Activated CD8-positive, alpha-beta memory T cell treated with anti-CD3 and anti-CD28 coated beads for 36 hours (primary cell): ENCODE measurements around the gene PROSER3. TPM values are rescaled to one million over a fixed set of nuclear protein-coding genes. Genes with fewer than 3 reads are reported as not detected.

Experiments used
- CTCF ChIA-PET: fragments of 350-600 bp; sonication (Branson Sonifier 250); formaldehyde crosslinking; loops from one replicate; lab custom pipeline; 2021; ENCODE audit warnings: antibody characterized with exemption; lab: Charles Lee
- POLR2A ChIA-PET: fragments of 350-600 bp; sonication (Branson Sonifier 250); formaldehyde crosslinking; loops from one replicate; lab custom pipeline; 2021; ENCODE audit warnings: antibody characterized with exemption; lab: Charles Lee
- total RNA-seq, 2 experiments: library from RNA; stranded (reverse); gene quantifications; one replicate each; pipeline ENCODE4 v1.2.3, GENCODE V29; 2021

PROSER3 gene
- total RNA-seq, 2 experiments from 2014 or later, result 33.7 to 37.0 TPM

DNA sequence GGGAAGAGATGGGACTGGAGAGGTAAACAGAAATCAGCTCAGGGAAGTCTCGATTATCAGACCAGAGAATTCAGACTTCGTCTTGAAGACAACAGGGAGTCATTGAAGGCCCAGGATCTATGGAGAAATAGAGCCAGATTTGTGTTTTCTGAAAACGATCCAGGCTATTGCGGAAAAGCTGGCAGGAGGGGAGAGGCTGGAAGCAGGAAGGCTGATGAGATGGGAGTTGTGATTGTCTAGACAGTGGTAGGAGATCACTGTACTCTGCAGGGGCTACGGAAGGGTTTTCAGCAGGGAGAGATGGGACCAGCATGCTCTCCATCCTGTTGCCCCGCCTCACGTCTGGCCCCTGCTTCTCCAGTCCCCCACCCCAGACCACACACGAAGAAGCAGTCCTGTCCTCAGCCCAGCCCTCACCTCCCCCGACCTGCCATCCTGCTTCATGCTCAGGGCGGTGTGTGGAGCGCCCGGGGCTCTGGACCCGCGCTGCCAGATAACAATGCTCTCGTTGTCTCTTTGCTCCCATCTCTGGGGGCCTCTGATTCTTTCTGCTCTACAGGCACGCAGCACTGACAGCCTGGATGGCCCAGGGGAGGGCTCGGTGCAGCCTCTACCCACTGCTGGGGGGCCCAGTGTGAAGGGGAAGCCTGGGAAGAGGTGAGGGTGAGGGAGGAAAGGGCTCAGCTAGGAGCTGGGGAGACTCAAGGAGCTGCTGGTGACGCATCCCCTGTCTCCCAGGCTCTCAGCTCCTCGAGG lies 19.3 kb downstream of the PROSER3 start:
- POLR2A ChIA-PET, result interaction anchor here (2.1 kb wide), 1 partner anchor 32 kb away, joined by 6 read pairs; the partner anchor contains the start of genes PSENEN and U2AF1L4
- CTCF ChIA-PET, result interaction anchor here (1.4 kb wide), 1 partner anchor 14 kb away, joined by 4 read pairs; no protein-coding TSS in a partner anchor

DNA sequence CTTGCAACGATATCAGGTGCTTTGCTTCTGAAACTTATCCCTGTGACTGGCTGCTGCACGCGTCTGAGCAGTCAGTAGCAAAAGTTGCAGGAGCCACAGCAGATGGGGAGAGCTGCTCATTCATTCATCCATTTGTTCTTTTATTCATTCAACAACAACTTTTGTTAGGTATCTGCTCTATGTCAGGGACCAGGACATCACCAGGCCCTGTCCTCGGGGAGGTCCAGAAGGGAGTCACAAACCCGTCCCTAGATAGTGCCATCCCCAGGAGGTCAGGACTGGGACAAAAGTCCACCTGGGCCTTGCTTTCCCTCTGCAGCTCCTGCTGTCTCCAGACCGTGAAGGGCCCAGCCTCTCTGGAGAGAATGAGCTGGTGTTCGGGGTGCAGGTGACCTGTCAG lies 20.0 kb downstream of the PROSER3 start:
- ChIA-PET CTCF (no interaction called here), POLR2A (interaction anchor here (2.1 kb wide), 1 partner anchor 33 kb away, joined by 6 read pairs; the partner anchor contains the start of genes PSENEN and U2AF1L4)

DNA sequence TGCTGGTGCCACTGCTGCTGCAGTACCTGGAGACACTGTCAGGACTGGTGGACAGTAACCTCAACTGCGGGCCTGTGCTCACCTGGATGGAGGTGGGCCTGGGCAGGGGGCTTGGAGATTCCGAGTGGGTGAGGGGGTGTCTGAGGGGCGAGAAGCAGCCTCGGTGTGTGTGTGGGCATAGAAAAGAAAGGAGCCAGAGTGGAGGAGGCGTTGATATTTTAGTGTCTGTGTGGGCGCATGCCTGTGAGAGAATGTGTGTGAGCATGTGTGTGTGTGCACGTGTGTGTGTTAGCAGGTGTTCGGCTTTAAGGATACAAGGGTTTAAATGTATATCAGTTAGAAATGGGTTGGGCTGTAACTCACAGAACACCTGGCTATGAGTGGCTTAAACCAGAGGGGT lies 21.1 kb downstream of the PROSER3 start:
- CTCF ChIA-PET, result no interaction called here
- POLR2A ChIA-PET, result interaction anchor here (0.6 kb wide), 1 partner anchor 21 kb away, joined by 4 read pairs; no protein-coding TSS in a partner anchor

DNA sequence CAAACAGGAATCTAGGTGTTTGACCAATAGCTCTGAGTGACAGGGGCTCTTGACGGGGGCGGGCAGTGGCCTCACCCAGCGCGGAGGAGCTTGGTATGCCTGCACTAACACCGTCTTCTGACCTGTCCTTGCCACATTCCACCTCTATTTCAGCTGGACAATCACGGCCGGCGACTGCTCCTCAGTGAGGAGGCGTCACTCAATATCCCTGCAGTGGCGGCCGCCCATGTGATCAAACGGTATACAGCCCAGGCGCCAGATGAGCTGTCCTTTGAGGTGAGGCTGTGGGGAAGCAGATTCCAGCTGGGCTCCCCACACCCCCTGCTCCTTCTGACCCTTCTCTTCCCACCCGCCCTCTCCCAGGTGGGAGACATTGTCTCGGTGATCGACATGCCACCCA lies 22.1 kb downstream of the PROSER3 start:
- ChIA-PET POLR2A (no interaction called here), CTCF (no interaction called here)

DNA sequence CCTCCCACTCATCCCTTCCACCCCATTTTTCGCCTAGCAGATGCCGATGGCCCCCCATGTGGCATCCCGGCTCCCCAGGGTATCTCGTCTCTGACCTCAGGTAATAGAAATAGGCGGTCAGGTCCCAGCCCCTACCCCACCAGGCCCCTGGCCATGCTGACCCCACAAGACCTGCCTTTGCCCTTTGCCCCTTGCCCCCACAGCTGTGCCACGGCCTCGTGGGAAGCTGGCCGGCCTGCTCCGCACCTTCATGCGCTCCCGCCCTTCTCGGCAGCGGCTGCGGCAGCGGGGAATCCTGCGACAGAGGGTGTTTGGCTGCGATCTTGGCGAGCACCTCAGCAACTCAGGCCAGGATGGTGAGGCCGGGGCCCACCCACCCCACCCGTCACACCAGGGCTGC lies 22.7 kb downstream of the PROSER3 start:
- ChIA-PET CTCF (no interaction called here), POLR2A (no interaction called here)

DNA sequence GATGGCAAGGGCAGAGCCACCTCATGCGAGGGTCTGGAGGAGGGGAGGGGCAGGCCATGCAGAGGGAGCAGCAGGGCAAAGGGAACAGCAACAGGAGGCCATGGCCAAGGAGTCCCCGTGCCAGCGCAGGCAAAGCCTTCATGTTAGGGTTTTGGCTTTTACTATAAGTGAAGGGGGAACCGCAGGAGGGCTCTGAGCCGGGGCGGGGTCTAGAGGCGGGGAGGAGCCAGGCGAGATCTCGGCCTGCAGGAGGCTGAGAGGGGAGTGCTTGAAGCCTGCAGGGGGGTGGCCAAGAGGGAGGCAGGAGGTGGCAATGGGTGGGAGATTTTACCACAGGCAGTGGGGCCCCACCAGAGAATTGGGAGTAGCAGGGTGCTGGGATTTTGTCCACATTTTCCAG lies 23.7 kb downstream of the PROSER3 start:
- CTCF ChIA-PET, result no interaction called here
- POLR2A ChIA-PET, result no interaction called here

DNA sequence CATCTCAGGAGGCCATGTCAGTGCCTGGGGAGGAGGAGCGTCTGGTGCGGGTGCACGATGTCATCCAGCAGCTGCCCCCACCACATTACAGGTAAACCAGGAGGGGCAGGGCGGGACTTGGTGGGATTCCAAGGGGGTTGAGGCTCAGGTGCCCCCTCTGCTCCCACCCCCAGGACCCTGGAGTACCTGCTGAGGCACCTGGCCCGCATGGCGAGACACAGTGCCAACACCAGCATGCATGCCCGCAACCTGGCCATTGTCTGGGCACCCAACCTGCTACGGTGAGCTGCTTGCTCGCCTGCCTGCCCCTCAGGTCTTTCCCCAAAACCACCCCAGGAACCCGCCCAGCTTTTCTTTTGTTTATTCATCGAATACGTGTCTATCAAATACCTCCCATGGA lies 24.6 kb downstream of the PROSER3 start:
- ChIA-PET POLR2A (no interaction called here), CTCF (no interaction called here)

DNA sequence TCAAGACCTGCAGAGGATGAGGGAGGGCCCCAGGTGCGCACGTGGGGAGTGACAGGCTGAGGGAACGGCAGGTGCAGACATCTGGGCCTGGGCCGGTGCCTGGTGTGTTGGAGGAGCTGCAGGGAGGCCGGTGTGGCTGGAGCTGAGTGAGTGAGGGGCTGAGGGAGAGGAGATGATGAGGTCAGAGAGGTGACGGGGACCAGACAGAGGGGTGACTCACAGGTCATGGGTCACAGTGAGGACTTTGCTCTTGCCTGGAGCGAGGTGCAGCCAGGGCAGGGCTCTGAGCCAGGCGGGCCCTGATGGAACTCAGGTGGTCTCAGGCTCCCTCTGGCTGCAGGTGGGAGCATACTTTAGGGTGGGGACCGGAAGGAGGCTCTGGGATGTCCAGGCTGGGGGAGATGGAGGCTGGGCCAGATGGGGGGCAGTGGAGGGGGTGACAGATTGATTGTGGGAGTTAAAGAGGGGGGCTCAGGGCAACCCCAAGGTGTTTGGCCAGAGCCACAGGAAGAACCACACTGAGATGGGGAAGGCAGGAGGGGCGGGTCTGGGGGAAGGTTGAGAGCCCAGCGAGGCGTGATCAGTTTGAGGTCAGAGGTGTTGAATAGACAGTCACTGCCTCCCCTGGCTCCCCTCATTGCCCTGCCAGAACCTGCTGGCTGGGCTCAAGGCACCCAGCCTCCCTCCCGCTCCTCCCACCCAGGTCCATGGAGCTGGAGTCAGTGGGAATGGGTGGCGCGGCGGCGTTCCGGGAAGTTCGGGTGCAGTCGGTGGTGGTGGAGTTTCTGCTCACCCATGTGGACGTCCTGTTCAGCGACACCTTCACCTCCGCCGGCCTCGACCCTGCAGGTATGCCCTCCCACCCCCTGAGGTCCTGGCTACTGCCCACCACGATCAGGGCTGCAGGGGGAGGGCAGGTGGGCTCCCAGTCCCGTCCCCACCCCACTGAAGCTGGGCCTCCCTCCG lies 25.8 kb downstream of the PROSER3 start:
- CTCF ChIA-PET, result no interaction called here
- POLR2A ChIA-PET, result interaction anchor here (0.6 kb wide), 1 partner anchor 86 kb away, joined by 8 read pairs; no protein-coding TSS in a partner anchor

DNA sequence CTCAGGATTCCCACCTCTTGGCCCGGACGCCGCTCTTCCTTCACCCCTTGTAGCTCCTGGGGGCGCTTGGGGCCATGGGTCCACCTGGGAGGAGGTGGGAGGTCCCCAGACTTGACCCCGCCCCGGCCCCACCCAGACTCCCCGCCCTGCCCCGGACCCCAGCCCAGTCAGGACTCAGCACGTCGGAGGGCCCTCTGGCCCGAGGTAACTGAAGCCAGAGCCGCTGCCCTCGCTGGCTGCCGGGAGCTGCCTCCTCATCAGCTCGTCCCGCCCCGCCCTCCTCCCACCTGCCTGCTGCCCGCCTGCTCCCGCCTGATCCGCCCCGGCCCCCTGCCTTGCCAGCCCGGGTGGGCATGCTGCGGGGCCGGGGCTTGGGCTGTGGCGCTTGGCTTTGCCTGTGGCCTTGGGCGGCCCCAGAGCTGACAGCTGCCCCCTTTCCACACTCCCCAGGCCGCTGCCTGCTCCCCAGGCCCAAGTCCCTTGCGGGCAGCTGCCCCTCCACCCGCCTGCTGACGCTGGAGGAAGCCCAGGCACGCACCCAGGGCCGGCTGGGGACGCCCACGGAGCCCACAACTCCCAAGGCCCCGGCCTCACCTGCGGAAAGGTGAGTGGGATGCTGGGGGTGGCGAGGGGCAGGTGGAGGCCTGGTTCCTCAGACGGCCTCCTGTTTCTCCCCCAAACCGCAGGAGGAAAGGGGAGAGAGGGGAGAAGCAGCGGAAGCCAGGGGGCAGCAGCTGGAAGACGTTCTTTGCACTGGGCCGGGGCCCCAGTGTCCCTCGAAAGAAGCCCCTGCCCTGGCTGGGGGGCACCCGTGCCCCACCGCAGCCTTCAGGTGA lies 26.7 kb downstream of the PROSER3 start:
- CTCF ChIA-PET, result no interaction called here
- POLR2A ChIA-PET, result interaction anchor here (0.6 kb wide), 1 partner anchor 87 kb away, joined by 8 read pairs; no protein-coding TSS in a partner anchor

DNA sequence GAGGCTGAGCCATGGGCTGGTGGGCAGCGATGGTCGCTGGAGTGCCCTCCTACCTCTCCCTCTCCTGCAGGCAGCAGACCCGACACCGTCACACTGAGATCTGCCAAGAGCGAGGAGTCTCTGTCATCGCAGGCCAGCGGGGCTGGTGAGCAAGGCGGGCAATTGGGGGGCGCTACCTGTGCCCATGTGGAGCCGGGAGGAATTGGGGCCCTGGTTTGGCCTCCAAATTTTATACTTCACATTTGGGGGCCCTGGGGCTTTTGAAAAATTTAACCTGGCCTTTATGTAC lies 27.3 kb downstream of the PROSER3 start:
- POLR2A ChIA-PET, result no interaction called here
- CTCF ChIA-PET, result no interaction called here

DNA sequence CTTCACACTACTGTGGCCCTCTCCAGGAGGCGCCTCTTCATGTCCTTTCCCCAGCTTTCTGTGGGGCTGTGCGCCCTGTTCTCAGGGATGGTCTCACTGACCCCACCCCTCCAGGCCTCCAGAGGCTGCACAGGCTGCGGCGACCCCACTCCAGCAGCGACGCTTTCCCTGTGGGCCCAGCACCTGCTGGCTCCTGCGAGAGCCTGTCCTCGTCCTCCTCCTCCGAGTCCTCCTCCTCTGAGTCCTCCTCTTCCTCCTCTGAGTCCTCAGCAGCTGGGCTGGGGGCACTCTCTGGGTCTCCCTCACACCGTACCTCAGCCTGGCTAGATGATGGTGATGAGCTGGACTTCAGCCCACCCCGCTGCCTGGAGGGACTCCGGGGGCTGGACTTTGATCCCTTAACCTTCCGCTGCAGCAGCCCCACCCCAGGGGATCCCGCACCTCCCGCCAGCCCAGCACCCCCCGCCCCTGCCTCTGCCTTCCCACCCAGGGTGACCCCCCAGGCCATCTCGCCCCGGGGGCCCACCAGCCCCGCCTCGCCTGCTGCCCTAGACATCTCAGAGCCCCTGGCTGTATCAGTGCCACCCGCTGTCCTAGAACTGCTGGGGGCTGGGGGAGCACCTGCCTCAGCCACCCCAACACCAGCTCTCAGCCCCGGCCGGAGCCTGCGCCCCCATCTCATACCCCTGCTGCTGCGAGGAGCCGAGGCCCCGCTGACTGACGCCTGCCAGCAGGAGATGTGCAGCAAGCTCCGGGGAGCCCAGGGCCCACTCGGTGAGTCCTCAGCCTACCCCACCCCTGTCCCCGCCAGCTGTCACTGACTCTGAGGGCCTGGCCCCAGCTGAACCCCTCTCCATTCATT lies 28.6 kb downstream of the PROSER3 start:
- ChIA-PET POLR2A (no interaction called here), CTCF (no interaction called here)

DNA sequence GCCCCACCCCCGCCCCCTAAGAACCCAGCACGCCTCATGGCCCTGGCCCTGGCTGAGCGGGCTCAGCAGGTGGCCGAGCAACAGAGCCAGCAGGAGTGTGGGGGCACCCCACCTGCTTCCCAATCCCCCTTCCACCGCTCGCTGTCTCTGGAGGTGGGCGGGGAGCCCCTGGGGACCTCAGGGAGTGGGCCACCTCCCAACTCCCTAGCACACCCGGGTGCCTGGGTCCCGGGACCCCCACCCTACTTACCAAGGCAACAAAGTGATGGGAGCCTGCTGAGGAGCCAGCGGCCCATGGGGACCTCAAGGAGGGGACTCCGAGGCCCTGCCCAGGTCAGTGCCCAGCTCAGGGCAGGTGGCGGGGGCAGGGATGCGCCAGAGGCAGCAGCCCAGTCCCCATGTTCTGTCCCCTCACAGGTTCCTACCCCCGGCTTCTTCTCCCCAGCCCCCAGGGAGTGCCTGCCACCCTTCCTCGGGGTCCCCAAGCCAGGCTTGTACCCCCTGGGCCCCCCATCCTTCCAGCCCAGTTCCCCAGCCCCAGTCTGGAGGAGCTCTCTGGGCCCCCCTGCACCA lies 29.3 kb downstream of the PROSER3 start:
- ChIA-PET CTCF (no interaction called here), POLR2A (no interaction called here)

DNA sequence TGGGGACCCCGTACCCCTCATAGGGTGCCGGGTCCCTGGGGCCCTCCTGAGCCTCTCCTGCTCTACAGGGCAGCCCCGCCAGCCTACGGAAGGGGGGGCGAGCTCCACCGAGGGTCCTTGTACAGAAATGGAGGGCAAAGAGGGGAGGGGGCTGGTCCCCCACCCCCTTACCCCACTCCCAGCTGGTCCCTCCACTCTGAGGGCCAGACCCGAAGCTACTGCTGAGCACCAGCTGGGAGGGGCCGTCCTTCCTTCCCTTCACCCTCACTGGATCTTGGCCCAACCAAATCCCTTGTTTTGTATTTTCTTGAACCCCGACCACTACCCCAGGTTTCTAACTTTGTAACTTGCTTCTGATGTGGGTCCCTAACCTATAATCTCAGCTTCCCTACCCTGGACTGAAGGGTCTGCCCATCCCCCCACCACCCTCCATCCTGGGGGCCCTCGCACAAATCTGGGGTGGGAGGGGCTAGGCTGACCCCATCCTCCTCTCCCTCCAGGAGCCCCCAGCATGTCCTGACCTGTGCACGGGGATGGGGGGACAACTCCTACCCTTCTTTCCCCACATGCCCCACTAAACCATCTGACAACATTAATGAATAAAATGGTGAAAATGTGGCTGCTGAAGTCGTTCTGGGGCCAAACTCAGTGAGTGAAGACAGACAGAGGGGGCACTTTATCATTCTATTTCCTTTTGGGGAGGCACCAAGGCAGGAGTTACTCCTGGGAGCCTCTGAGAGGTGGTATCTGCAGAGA lies 30.4 kb downstream of the PROSER3 start:
- ChIA-PET POLR2A (no interaction called here), CTCF (no interaction called here)

DNA sequence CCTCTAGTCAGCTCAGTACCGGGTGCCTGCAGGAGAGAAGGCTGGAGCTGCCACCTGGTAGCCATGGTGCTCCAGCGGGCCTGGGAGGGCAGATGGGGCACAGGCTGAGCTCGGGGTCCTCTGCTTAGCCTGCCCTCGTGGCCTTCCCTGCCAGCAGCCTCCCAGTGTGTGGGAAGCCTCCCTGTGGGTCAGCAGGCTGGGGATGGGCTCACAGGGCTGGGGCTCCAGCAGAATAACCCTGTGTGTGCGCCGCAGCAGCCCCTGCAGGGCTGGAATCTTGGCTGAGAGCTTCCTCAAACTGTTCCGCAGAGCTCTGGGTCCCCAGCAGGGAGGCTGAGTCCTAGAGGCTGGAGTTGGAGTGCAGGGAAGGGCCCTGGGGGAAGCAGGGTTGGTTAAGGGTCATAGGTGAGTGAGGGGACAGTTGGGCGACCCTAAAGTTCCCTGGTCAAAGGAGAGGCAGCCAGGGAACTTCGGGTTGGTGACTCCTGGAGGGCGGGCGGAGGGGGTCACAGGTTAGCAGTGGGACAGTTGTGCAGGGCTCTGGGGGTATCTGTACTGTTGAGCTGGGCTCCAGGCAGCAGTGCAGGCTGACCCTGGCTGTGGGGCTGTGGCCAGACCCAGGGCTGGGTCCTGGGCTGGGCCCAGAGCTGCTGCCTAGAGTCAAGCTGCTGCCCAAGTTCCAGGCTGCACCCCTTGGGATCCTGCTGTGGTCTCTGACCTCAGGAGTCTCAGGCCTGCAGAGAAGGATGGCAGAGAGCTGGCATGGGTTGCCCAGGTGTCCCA lies 31.4 kb downstream of the PROSER3 start:
- CTCF ChIA-PET, result interaction anchor here (0.6 kb wide), 1 partner anchor 222 kb away, joined by 3 read pairs; no protein-coding TSS in a partner anchor
- POLR2A ChIA-PET, result no interaction called here

DNA sequence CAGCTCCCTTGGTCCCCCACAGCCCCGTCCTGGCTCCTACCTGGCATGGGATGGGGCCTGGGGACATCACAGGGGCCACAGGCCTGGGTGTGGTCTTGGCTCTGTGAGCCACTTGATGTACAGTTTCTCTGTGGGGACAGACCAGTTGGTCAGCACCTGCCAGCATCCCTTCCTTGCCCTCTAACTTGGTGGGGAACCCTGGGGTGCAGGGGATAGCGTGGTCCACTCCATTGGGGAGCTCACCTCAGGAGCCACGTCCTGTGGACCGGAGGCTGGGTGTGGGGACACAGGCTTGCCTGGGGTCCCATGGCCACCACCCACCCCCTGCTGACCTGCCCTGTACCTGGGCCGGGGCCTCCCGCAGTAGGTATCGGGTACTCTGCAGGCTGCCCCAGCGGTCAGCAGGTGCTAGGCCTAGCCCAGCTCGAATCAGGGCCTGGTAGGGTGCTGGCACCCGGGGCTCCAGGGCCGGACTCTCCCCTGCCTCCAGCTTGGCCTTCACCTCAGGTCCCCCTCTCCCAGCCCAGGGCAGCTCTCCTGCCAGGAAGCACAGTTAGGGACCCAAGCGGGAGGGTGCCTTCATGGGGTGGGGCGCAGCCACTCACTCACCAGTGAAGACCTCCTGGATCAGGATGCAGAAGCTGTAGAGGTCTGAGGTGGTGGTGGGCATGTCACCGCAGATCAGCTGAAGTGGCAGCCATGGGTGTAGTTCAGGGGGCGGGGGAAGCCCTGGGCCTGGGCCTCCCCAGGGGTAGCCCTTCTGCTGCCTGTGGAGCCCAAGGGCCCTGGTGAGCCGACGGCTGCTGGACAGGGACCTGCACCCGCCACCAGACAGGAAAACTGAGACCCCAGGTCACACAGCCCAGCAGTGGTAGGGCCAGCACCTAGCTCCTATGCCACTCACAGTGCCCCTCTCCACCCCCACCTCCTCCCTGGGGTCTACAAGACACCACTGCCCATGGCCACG lies 32.3 kb downstream of the PROSER3 start:
- ChIA-PET POLR2A (no interaction called here), CTCF (interaction anchor here (0.6 to 1.2 kb wide), 2 partner anchors 14 to 223 kb away, joined by 3 to 4 read pairs; no protein-coding TSS in a partner anchor)
